ENCODE results near the gene PIGT. TPM values are rescaled to one million over a fixed set of nuclear protein-coding genes. Genes with fewer than 3 reads are reported as not detected.

Gene PIGT
- total and polyA plus RNA-seq, 10 of the 15 experiments (the other 5 are each of a cell fraction or from before 2014, with no cell fraction given) = 18.6 to 66.0 (median 35.3) TPM

- RAD21 ChIA-PET (ENCODE audit: unreplicated experiment) = interaction anchor here (1.0 to 3.2 kb wide), 7 partner anchors 9 to 57 kb away, joined by 3 to 24 read pairs (median 7); partner anchors contain the start of gene SYS1
- SMC1A ChIA-PET (ENCODE audit: uncharacterized antibody, unreplicated experiment) = interaction anchor here (0.9 to 3.0 kb wide), 6 partner anchors 9 to 54 kb away, joined by 3 to 21 read pairs (median 12); no protein-coding TSS in a partner anchor
- no peak overlapping the region for H2AFZ ChIP-seq (ENCODE audit: control insufficient read depth, low read depth, low read length)
- ATAC-seq = no peak
- no TSS peak for BruUV-seq (replicated peaks)
- 94% methylated on average over 8 of the region's 8 CpGs for whole genome bisulfite sequencing (ENCODE audit: insufficient coverage, insufficient replicate concordance, low lambda C conversion rate, missing lambda C conversion rate)
- no peak overlapping the region for H3K4me2 ChIP-seq (ENCODE audit: control insufficient read depth, insufficient read depth)
- in situ Hi-C loops (cut with MboI) (no loop called here), intact Hi-C loops (cut with micrococcal nuclease; ENCODE audit: unreplicated experiment) (no loop called here)
- H3K4me3 ChIP-seq = no peak overlapping the region
- H3K4me1 ChIP-seq (ENCODE audit: control insufficient read depth, insufficient read depth, low read length) = peaks cover 15% of the 10 kb centered on the region
- no peaks in the 10 kb centered on the region for H3K27me3 ChIP-seq (replicated peaks in 1 of 2; ENCODE audit: control insufficient read depth in 2 of 2, insufficient read depth in 2 of 2, low read length in 1 of 2)
- no peak overlapping the region for H3K27ac ChIP-seq (ENCODE audit: control insufficient read depth, insufficient read depth)
- TF ChIP-seq JUND (IDR thresholded peaks at IDR 0.05; ENCODE audit: low read depth, low read length) = no peak
- DNase-seq (ENCODE audit: low read depth, low spot score) = no peak
- CTCF ChIA-PET = interaction anchor here (1.0 to 8.5 kb wide), 10 partner anchors 9 to 61 kb away, joined by 3 to 86 read pairs (median 6); partner anchors contain the start of gene SYS1
- H3K36me3 ChIP-seq (ENCODE audit: control insufficient read depth in 2 of 2, insufficient read depth in 2 of 2, low read length in 1 of 2) = peaks cover 16 to 29% of the 10 kb centered on the region in 2 experiments
- H4K20me1 ChIP-seq (ENCODE audit: control insufficient read depth, insufficient read depth) = no peaks in the 10 kb centered on the region
- H3K9me3 ChIP-seq (replicated peaks; ENCODE audit: control insufficient read depth, insufficient read depth, low read length) = no peaks in the 10 kb centered on the region
- H3K79me2 ChIP-seq (ENCODE audit: control insufficient read depth, insufficient read depth, low read length) = peaks cover 13% of the 10 kb centered on the region
- no peak overlapping the region for H3K9ac ChIP-seq (ENCODE audit: control insufficient read depth, insufficient read depth, low read length)
- POLR2A ChIA-PET = interaction anchor here (1.1 kb wide), 1 partner anchor 50 kb away, joined by 3 read pairs; no protein-coding TSS in a partner anchor
- no peak for FAIRE-seq
Measured at GRCh38 chr20:45420125-45420524, 4.2 kb downstream of the PIGT start.

DNA sequence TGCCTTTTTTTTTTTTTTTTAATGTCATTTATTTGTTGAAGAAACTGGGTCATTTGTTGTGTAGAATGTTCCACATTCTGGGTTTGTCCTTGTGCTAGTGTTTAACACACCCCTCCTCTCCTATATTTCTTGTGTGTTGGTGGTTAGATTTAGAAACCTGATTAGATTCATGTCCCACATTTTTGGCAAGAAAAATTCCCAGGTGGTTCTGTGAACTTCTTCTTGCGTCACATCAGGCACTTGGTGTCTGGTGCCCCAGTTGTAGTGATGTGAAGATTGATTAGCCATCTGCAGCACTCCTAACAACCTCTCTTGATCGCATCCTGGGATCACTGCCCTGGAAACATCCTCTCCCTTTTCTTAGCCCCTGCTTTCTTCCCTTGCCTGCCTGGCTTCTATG, 7.8 kb downstream of the PIGT start:
- H4K20me1 ChIP-seq (ENCODE audit: control insufficient read depth, insufficient read depth) = no peaks in the 10 kb centered on the region
- no peak overlapping the region for H3K27ac ChIP-seq (ENCODE audit: control insufficient read depth, insufficient read depth)
- FAIRE-seq (no peak), ATAC-seq (no peak), DNase-seq (ENCODE audit: low read depth, low spot score) (no peak)
- no peaks in the 10 kb centered on the region for H3K9me3 ChIP-seq (replicated peaks; ENCODE audit: control insufficient read depth, insufficient read depth, low read length)
- H3K27me3 ChIP-seq (replicated peaks in 1 of 2; ENCODE audit: control insufficient read depth in 2 of 2, insufficient read depth in 2 of 2, low read length in 1 of 2) = no peaks in the 10 kb centered on the region
- RAD21 ChIA-PET (ENCODE audit: unreplicated experiment) = no interaction called here
- H3K4me1 ChIP-seq (ENCODE audit: control insufficient read depth, insufficient read depth, low read length) = peaks cover 12% of the 10 kb centered on the region
- intact Hi-C loops (cut with micrococcal nuclease; ENCODE audit: unreplicated experiment) = no loop called here
- H3K79me2 ChIP-seq (ENCODE audit: control insufficient read depth, insufficient read depth, low read length) = no peaks in the 10 kb centered on the region
- H3K4me2 ChIP-seq (ENCODE audit: control insufficient read depth, insufficient read depth) = no peak overlapping the region
- CTCF ChIA-PET = no interaction called here
- no peak overlapping the region for H3K4me3 ChIP-seq
- H2AFZ ChIP-seq (ENCODE audit: control insufficient read depth, low read depth, low read length) = no peak overlapping the region
- SMC1A ChIA-PET (ENCODE audit: uncharacterized antibody, unreplicated experiment) = no interaction called here
- in situ Hi-C loops (cut with MboI) = no loop called here
- POLR2A ChIA-PET = no interaction called here
- peaks cover 16 to 29% of the 10 kb centered on the region in 2 experiments for H3K36me3 ChIP-seq (ENCODE audit: control insufficient read depth in 2 of 2, insufficient read depth in 2 of 2, low read length in 1 of 2)
- no peak overlapping the region for H3K9ac ChIP-seq (ENCODE audit: control insufficient read depth, insufficient read depth, low read length)
- no TSS peak for BruUV-seq (replicated peaks)
- 100% methylated on average over 2 of the region's 2 CpGs for WGBS (ENCODE audit: insufficient coverage, insufficient replicate concordance, low lambda C conversion rate, missing lambda C conversion rate)
- no peak for TF ChIP-seq BACH1 (IDR thresholded peaks at IDR 0.05; ENCODE audit: borderline replicate concordance)
